HepG2 (cell line): ENCODE data around the gene OSBPL2. TPM values are rescaled to one million over a fixed set of nuclear protein-coding genes. Genes with fewer than 3 reads are reported as not detected.

Source experiments
- ATAC-seq: fragments of 200-7000 bp; cut with Tn5 transposase; 3 replicates; pipeline ENCODE4 v1.9.1; 2020; ENCODE audit warnings: mild to moderate bottlenecking, moderate library complexity
- BruUV-seq: library from RNA; stranded (reverse); fragments of 400-500 nt; replicated peaks from 2 replicates; lab custom pipeline; 2021; lab: Mats Ljungman, UMichigan
- CTCF ChIA-PET: fragments of 300-600 bp; formaldehyde crosslinking; extraction: SDS; loops from one replicate; lab custom pipeline; 2021; ENCODE audit warnings: low total read pairs, inconsistent platforms, low intra/inter-chr PET ratio; lab: Yijun Ruan, JAX
- POLR2A ChIA-PET: fragments of 350-600 bp; sonication (Branson Sonifier 250); formaldehyde crosslinking; loops from one replicate; lab custom pipeline; 2020; ENCODE audit warnings: antibody characterized with exemption, inconsistent platforms; lab: Yijun Ruan, JAX
- DNase-seq: peaks from one replicate; pipeline ENCODE4 v3.0.0-alpha.2; 2015; ENCODE audit warnings: low spot score
- FAIRE-seq: peaks from 3 replicates; lab custom pipeline; 2011; peaks lifted over from hg19 to GRCh38; lab: Jason Lieb, UNC
- H2AFZ ChIP-seq: one replicate; pipeline ENCODE4 v1.6.1; 2011; ENCODE audit warnings: low read length, inconsistent platforms
- H3K27ac ChIP-seq: fragments of 300-600 bp; 3 replicates; pipeline ENCODE4 v1.8.0; 2011; ENCODE audit warnings: mixed run types, mild to moderate bottlenecking, mixed read lengths, low read length, inconsistent platforms; ENCODE audit not compliant: insufficient read depth; ENCODE audit errors: extremely low read length
- H3K27me3 ChIP-seq, 2 experiments: fragments of 200-600 bp in 1 of 2; 2 replicates in 1 of 2; 3 replicates in 1 of 2; pipeline versions ENCODE4 v1.6.0 to v1.8.0; 2011; ENCODE audit warnings: low read length in 2 of 2, mild to moderate bottlenecking in 2 of 2, moderate library complexity in 2 of 2, inconsistent platforms in 1 of 2; ENCODE audit not compliant: insufficient read depth in 2 of 2, control insufficient read depth in 1 of 2
- H3K36me3 ChIP-seq, 2 experiments: fragments of 200-600 bp in 1 of 2; replicated peaks in 1 of 2; 2 replicates in 1 of 2; 3 replicates in 1 of 2; pipeline versions ENCODE4 v1.5.1 to v1.8.0; 2011; ENCODE audit warnings: low read length in 2 of 2, inconsistent platforms in 1 of 2; ENCODE audit not compliant: insufficient read depth in 2 of 2, control insufficient read depth in 1 of 2
- H3K4me1 ChIP-seq: 2 replicates; pipeline ENCODE4 v1.5.1; 2012; ENCODE audit warnings: low read length, inconsistent platforms; ENCODE audit not compliant: insufficient read depth
- H3K4me2 ChIP-seq: 2 replicates; pipeline ENCODE4 v1.6.0; 2011; ENCODE audit warnings: low read depth, low read length, inconsistent platforms
- H3K4me3 ChIP-seq, 3 experiments: fragments of 200-600 bp in 1 of 3; sonication (generic), shearing (Covaris generic) in 1 of 3; replicated peaks in 1 of 3; 2 replicates each; pipeline ENCODE4 v1.5.1; 2011 to 2016; ENCODE audit warnings: low read length in 3 of 3, inconsistent platforms in 2 of 3, low read depth in 2 of 3, mild to moderate bottlenecking in 2 of 3, control low read depth in 1 of 3, mixed read lengths in 1 of 3; ENCODE audit not compliant: insufficient read depth in 1 of 3
- H3K79me2 ChIP-seq: one replicate; pipeline ENCODE4 v1.6.1; 2011; ENCODE audit warnings: low read length, inconsistent platforms; ENCODE audit not compliant: insufficient read depth
- H3K9ac ChIP-seq: 2 replicates; pipeline ENCODE4 v1.6.0; 2011; ENCODE audit warnings: mild to moderate bottlenecking, low read depth, low read length, inconsistent platforms; ENCODE audit not compliant: insufficient read depth
- H3K9me3 ChIP-seq: 2 replicates; pipeline ENCODE4 v1.5.1; 2012; ENCODE audit warnings: mild to moderate bottlenecking, low read length
- H4K20me1 ChIP-seq: 2 replicates; pipeline ENCODE4 v1.6.0; 2011; ENCODE audit warnings: inconsistent platforms, mild to moderate bottlenecking, low read length, moderate library complexity; ENCODE audit not compliant: insufficient read depth
- EEA1 ChIP-seq: sonication (generic); formaldehyde crosslinking; IDR thresholded peaks from 2 replicates; pipeline ENCODE4 v1.5.1; 2020; ENCODE audit warnings: mild to moderate bottlenecking, missing genetic modification reagents, borderline replicate concordance
- HIVEP1 ChIP-seq: sonication (generic); formaldehyde crosslinking; IDR thresholded peaks from 2 replicates; pipeline ENCODE4 v1.4.0; 2020; ENCODE audit warnings: mild to moderate bottlenecking, missing genetic modification reagents
- MLLT10 ChIP-seq: sonication (generic); formaldehyde crosslinking; IDR thresholded peaks from 2 replicates; pipeline ENCODE4 v1.4.0; 2020; ENCODE audit warnings: missing genetic modification reagents
- NPAS2 ChIP-seq: sonication (generic); formaldehyde crosslinking; IDR thresholded peaks from 2 replicates; pipeline ENCODE4 v1.8.0; 2022; ENCODE audit warnings: mild to moderate bottlenecking, missing genetic modification reagents, borderline replicate concordance
- RBFOX2 ChIP-seq: fragments of 200-400 bp; formaldehyde crosslinking; IDR thresholded peaks from 2 replicates; pipeline ENCODE4 v1.6.1; 2017; ENCODE audit warnings: low read depth, mild to moderate bottlenecking, low read length
- RXRA ChIP-seq: sonication (generic); formaldehyde crosslinking; IDR thresholded peaks from 2 replicates; pipeline ENCODE4 v1.5.1; 2020; ENCODE audit warnings: missing genetic modification reagents
- ZBTB3 ChIP-seq: sonication (generic); formaldehyde crosslinking; IDR thresholded peaks from 2 replicates; pipeline ENCODE4 v1.4.0; 2020; ENCODE audit warnings: low read depth, mild to moderate bottlenecking, moderate library complexity, missing genetic modification reagents, borderline replicate concordance
- ZNF660 ChIP-seq: sonication (generic); formaldehyde crosslinking; IDR thresholded peaks from 2 replicates; pipeline ENCODE4 v1.5.1; 2020; ENCODE audit warnings: mild to moderate bottlenecking, low read depth, missing genetic modification reagents, borderline replicate concordance
- ZSCAN31 ChIP-seq: sonication (generic); formaldehyde crosslinking; IDR thresholded peaks from 2 replicates; pipeline ENCODE4 v1.5.0; 2020; ENCODE audit warnings: low read depth, mild to moderate bottlenecking, missing genetic modification reagents
- WGBS: methylation state at CpG from one replicate; pipeline ENCODE4 v1.1.6; 2017; ENCODE audit warnings: low lambda C conversion rate; 5-methylcytosine and 5-hydroxymethylcytosine counted together
- in situ Hi-C: cut with HindIII; loops from 2 replicates; pipeline ENCODE4 v1.10.0; 2017; ENCODE audit warnings: low pct_unique_long_range_greater_than_20kb; ENCODE audit not compliant: extremely low pct_ligation_motif_present
- intact Hi-C: fragments of 100-400 bp; cut with micrococcal nuclease; formaldehyde crosslinking; loops from one replicate; pipeline ENCODE4 v1.10.0; 2022; ENCODE audit not compliant: unreplicated experiment
- polyA plus RNA-seq, 8 experiments: library from polyadenylated mRNA; depleted of rRNA in 3 of 8; stranded (reverse) in 7 of 8; unstranded in 1 of 8; fragments of >200 nt; fragmentation: Illumina TruSeq in 4 of 8; extraction: Trizol in 4 of 8; gene quantifications; 2 replicates each; pipeline versions ENCODE4 v1.2.1 to v1.2.3, GENCODE V29; 2011 to 2016; ENCODE audit warnings: low read depth in 4 of 8, missing spikeins in 1 of 8, mixed read lengths in 1 of 8; ENCODE audit not compliant: insufficient read depth in 1 of 8
- total RNA-seq, 5 experiments: library from RNA; depleted of rRNA; stranded (reverse); fragments of >200 nt; fragmentation: Illumina TruSeq; extraction: Trizol; gene quantifications; 2 replicates each; pipeline ENCODE4 v1.2.3, GENCODE V29; 2016; ENCODE audit warnings: low read depth in 1 of 5
- TF ChIP-seq, protein P1 (sequence below): sonication (generic); formaldehyde crosslinking; IDR thresholded peaks from 2 replicates; pipeline ENCODE4 v1.8.0; 2023; ENCODE audit warnings: mild to moderate bottlenecking, missing genetic modification reagents
- TF ChIP-seq, protein P2 (sequence below): sonication (generic); formaldehyde crosslinking; IDR thresholded peaks from 2 replicates; pipeline ENCODE4 v1.4.0; 2020; ENCODE audit warnings: missing genetic modification reagents, low read depth, mild to moderate bottlenecking, borderline replicate concordance

The OSBPL2 gene
- total and polyA plus RNA-seq, 2 of the 13 experiments (the other 11 are each of a cell fraction or from before 2014, with no cell fraction given), result 18.5 to 37.4 TPM

DNA sequence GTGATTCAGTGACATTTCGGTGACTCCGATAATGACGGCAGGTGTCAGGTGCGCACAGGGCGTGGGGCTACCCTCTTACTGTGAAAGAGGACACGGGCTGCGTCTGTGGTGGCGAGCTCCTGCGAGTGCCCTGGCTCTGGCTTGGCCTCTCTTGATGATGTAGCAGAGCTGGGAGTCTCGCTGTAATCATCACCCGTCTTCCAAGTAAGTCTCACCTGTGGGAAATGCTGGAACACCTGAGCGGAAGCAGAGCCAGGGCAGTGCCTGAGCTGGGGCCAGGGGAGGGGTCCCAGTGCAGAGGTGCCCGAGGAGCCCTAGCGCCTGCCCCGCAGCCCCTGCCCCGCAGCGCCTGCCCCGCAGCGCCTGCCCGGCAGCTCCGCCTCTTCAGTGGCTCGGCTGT is 4.8 kb downstream of the OSBPL2 start:
- no peaks in the 10 kb centered on the region for H3K9me3 ChIP-seq
- no peak overlapping the region for H3K27ac ChIP-seq
- intact Hi-C loops, result no loop called here
- CTCF ChIA-PET, result no interaction called here
- TF ChIP-seq MLLT10 (no peak), RBFOX2 (0 out of 2 replicates have a peak, but pooled peaks have one; percentile 31), ZNF660 (0 out of 2 replicates have a peak, but pooled peaks have one; percentile 3)
- DNase-seq (no peak), FAIRE-seq (no peak), ATAC-seq (no peak)
- no peak overlapping the region for H3K4me3 ChIP-seq
- BruUV-seq, result no TSS peak
- no peak overlapping the region for H3K9ac ChIP-seq
- in situ Hi-C loops, result no loop called here
- H2AFZ ChIP-seq, result no peak overlapping the region
- H3K4me2 ChIP-seq, result no peak overlapping the region
- H3K27me3 ChIP-seq, result no peaks in the 10 kb centered on the region; a peak in 1 of 5 replicates
- POLR2A ChIA-PET, result no interaction called here
- peaks cover 54% of the 10 kb centered on the region for H3K4me1 ChIP-seq
- WGBS, result 94% methylated on average over 14 of the region's 22 CpGs
- peaks cover 80% of the 10 kb centered on the region for H4K20me1 ChIP-seq
- H3K36me3 ChIP-seq, result peaks cover 17 to 22% of the 10 kb centered on the region in 2 experiments; a peak in 4 of 5 replicates
- peaks cover 79% of the 10 kb centered on the region for H3K79me2 ChIP-seq

DNA sequence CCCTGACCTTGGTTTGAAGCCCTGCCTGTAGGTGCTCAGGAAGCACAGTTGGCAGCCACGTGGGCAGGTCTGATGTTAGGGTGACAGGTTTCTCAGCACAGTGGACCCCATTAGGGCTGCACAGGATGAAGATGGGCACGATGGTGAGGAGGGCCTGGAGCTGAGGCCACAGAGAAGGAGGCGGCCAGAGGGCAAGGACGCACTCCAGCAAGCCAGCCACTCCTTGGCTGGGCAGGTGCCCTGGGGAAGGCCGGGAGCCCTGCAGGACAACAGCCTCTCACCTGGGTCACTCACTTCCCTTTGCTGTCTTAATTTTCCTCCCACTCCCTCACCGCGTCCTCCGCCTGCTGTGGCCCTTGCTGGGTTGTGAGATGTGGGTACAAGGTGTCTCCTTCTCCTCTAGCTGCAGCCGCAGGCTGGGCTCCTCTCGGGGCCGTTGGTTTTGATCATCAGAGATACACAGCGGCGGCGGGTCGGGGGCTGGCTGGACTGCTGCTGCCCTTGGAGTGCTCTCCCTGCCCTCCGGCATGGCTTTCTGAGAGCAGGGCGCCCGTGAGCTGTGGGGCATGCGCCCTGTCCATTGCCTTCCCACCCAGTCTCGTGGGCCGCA is 5.7 kb downstream of the OSBPL2 start:
- DNase-seq (no peak), ATAC-seq (no peak), FAIRE-seq (no peak)
- Histone ChIP-seq H3K9me3 (no peaks in the 10 kb centered on the region), H2AFZ (no peak overlapping the region), H3K27me3 (no peaks in the 10 kb centered on the region; a peak in 1 of 5 replicates), H3K4me2 (no peak overlapping the region), H3K4me3 (no peak overlapping the region), H3K4me1 (peaks cover 58% of the 10 kb centered on the region), H3K36me3 (peaks cover 17 to 22% of the 10 kb centered on the region in 2 experiments; a peak in 4 of 5 replicates), H4K20me1 (peaks cover 88% of the 10 kb centered on the region), H3K9ac (no peak overlapping the region), H3K27ac (no peak overlapping the region), H3K79me2 (peaks cover 86% of the 10 kb centered on the region)
- in situ Hi-C loops, result no loop called here
- ChIA-PET CTCF (no interaction called here), POLR2A (no interaction called here)
- BruUV-seq, result no TSS peak
- no peak for TF ChIP-seq ZBTB3 (CRISPR knock-in tag)
- TF ChIP-seq NPAS2 (CRISPR knock-in tag), result no peak
- 0 out of 2 replicates have a peak, but pooled peaks have one; percentile 25 for TF ChIP-seq RBFOX2
- TF ChIP-seq EEA1 (CRISPR knock-in tag), result 0 out of 2 replicates have a peak, but pooled peaks have one; percentile 30
- TF ChIP-seq, protein P1, sequence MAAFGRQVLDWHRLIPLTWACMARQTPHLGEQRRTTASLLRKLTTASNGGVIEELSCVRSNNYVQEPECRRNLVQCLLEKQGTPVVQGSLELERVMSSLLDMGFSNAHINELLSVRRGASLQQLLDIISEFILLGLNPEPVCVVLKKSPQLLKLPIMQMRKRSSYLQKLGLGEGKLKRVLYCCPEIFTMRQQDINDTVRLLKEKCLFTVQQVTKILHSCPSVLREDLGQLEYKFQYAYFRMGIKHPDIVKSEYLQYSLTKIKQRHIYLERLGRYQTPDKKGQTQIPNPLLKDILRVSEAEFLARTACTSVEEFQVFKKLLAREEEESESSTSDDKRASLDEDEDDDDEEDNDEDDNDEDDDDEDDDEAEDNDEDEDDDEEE (CRISPR knock-in tag), result peak; percentile 40; the same call in 1 of the 2 replicates
- TF ChIP-seq ZSCAN31, result no peak
- TF ChIP-seq RXRA, result 0 out of 2 replicates have a peak, but pooled peaks have one; percentile 9
- peak; percentile 50; the same call in 1 of the 2 replicates for TF ChIP-seq HIVEP1 (CRISPR knock-in tag)
- TF ChIP-seq, protein P2, sequence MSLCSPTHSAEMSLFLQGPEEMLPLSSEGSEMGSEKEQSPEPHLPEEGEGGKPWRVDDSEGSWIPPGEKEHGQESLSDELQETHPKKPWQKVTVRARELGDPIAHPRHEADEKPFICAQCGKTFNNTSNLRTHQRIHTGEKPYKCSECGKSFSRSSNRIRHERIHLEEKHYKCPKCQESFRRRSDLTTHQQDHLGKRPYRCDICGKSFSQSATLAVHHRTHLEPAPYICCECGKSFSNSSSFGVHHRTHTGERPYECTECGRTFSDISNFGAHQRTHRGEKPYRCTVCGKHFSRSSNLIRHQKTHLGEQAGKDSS (CRISPR knock-in tag), result 0 out of 2 replicates have a peak, but pooled peaks have one; percentile 27
- intact Hi-C loops, result no loop called here
- 92% methylated on average over 21 of the region's 21 CpGs for WGBS
